IPS-NIHi7 (cell line): Measurements from ENCODE around the gene GRIK5.

ENCODE experiments used
- DNase-seq: peaks from one replicate; pipeline ENCODE4 v3.0.0; 2012; ENCODE audit warnings: mixed read lengths; ENCODE audit errors: extremely low spot score

The GRIK5 gene

GRCh38 chr19:41990615-41991014, 79.4 kb downstream of the GRIK5 start:
- no peak for DNase-seq

- no peak for DNase-seq
These were observed 80.0 kb downstream of the GRIK5 start for GRCh38 chr19:41990028-41990427.

GRCh38 chr19:41988947-41989346, 81.1 kb downstream of the GRIK5 start:
- DNase-seq = no peak

DNA sequence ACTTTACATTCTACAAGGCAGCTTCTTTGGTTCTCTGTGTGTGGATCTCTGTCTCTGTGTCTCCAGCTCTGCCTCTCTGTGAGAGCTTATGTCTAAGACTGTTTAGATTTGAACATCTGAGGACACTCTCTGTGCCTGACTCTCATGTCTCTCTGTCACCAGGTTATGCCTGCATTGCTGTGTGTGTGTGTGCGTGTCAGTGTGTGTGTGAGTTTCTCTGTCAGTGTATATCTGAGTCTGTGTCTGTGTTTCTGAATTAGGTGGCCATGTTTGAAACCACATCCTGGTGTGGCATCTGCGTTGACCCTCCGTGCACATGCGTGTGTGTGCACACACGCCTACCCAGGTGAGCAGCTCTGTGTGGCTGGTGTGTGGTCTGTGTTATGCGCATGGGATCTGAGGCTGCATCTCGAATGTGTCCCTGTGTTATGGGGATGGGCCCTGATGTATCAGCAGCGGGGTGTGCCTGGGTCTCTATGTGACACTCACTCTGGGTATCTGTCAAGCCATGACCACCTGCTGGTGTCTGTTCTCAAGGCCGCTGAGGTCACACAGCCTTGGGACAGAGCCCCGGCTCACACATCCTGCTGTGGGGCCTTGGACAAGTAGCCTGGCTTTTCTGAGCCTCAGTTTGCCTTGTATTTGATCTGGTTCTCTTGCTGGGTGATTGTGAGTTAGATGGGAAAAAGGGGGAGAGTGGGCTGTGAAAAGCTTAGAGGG, 82.7 kb downstream of the GRIK5 start:
- no peak for DNase-seq

DNA sequence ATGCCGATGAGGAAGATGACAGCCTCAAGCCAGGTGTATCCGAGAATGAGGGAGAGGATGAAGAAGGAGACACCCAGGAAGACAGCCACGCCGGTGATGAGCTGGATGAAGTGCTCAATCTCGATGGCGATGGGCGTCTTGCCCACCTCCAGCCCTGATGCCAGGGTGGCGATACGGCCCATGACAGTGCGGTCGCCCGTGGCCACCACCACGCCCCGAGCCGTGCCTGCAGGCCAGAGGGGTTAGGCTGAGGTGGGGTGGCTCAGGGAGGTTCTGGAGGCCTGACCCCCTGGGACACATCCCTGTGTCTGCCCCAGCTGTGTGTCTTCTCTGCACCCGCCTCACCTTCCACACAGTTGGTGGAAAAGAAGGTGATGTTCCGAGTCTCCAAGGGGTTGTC, 85.0 kb downstream of the GRIK5 start:
- DNase-seq = no peak

DNA sequence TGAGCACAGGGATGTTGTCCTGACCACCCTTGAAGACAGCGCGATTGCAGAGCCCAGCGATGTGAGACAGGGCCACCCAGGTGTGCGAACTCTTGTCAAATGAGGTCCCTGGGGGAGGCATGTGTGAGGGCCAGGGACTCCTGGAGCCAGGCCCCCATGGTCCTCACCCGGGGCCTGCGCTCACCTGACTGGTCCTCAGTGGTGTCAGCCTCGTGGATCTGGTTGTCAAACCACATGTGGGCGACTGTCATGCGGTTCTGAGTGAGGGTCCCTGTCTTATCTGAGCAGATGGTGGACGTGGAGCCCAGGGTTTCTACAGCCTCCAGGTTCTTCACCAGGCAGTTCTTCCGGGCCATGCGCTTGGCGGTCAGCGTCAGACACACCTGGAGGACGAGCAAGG, 88.3 kb downstream of the GRIK5 start:
- DNase-seq = no peak

- no peak for DNase-seq
These were observed 91.5 kb downstream of the GRIK5 start for GRCh38 chr19:41978470-41978869.

GRCh38 chr19:41977916-41978315, 92.1 kb downstream of the GRIK5 start:
- DNase-seq = no peak

- DNase-seq = no peak
These were observed 95.4 kb downstream of the GRIK5 start for GRCh38 chr19:41974652-41975051.

DNA sequence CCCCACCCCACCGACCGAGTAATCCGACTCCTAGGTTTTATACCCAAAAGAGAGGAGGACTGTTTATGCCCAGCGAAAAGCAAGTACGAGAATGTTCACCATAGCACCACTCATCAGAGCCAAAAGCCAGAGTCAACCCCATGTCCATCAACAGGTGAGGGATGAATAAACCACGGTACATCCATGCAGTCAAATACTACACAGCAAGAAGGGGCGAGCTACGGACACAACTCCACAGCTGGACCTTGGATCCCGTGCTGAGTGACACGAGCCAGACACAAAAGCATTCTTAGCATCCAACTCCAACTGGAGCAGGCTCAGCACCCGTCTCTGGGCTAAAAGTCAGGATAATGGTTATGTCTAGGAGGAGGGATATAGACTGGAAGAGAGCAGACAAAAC, 98.6 kb downstream of the GRIK5 start:
- no peak for DNase-seq

DNA sequence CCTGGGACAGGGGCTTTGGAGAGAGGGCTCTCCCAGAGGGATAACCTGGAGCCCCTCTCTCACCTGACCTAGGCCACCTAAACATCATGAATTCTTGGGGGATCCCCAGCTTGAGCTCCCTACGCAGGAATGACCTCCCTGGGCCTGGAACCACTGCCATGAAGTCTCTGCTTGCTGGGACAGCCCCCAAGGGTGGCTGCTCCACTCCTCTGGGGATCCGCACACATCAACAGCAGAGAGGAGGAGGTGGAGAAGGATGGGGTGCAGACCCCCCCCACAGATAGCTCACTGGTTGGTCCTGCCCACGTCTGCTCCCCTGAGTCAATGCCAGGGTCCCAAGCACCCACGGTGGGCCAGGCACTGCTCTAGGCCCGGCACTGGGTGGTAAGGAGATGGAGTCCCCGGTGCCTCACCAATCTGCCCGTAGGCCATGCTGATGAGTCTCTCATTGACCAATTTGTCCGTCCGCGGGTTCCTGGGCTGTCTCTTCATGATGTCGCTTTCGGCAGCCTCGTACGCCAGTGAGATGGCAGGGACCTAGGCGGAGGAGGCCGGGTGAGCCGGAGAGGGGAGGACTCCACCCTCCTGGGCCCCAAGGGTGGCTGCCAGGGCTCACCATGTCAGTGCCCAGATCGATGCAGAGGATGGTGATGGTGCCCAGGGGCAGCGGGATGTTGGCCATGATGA, 100.1 kb downstream of the GRIK5 start:
- DNase-seq = no peak

DNA sequence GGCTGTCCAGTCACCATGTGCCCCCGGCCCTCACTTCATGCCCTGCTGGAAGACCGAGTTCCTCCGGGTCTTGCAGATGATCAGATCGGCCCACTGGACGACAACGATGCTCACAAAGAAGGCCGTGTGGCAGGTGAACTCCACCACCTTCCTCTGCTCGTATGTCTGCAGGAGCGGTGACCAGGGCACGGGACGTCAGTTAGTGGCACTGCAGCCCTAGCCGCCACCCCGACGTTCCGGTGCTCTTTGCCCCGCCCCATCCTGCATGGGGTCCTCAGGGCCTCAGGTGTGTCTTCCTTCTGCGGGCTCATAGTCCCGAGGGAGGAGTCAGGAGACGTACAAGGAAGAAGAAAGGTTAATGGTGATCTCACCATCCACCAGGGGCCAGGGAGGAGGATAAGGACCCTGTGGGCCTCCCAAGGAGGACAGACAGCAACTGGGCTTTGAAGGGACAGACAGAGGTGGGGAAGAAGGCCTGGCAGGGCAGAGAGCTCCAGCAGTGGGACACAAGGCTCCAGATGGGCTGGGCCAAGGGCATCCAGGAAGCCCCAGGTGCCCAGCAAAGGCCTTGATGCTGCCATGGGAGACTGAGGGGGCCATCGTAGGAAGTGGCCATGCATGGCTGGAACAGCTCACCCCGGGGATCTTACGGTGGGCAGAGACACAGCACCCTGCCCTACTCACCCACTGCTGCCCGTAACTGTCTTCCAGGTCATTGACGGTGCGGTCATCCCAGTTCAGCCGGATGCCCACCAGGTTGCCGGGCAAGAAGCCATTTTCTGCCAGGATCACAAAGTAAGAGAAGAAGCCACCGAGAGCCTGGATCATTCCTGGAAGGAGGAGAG, 101.0 kb downstream of the GRIK5 start:
- DNase-seq = no peak

DNA sequence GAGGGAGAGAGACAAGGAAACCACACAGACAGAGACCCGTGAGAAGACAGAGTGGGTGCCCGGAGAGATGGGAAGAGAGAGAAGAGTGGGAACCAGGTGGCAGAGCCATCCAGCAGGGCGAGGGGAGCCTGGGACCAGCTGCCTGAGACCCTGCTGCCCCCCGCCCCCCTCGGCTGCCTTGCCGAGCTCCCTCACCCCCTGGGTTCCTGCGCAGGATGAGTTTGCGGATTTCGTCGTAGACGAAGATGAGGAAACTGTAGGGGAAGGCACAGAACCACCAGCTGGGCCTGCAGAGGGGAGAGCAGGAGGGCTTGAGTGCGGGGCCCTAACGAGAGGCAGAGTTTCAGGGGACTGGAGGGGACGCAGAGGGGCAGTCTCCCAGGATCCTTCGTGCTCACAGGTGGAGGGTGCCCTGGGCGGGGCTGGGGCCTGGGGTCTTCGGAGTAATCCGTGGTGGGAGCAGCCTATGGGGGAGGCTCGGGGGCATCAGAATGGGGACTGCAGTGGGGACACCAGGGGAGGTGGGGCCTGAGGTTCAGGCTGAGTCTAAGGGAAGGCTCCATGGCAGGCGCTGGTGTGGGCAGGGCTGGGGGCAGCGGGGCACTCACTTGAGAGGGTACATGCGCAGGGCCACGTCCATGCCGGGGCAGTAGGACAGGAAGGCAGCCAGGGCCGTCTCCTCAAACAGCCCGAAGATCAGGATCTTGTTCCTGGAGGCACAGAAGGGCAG, 102.8 kb downstream of the GRIK5 start:
- no peak for DNase-seq

DNA sequence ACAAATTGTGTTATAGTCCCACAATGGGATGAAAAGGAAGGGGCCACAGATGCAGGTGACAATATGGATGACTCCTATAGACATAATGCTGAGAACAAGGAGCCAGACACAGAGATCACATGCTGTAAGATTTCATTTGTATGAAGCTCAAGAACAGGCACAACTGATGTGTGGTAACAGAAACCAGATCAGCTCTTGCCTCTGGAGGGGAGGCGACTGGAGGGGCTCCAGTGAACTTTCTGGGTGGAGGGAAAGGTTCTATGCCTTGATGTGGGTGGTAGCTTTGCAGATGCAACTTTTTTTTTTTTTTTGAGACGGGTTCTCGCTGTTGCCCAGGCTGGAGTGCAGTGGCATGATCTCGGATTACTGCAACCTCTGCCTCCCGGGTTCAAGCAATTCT, 104.9 kb downstream of the GRIK5 start:
- no peak for DNase-seq

GRCh38 chr19:41960973-41961372, 109.0 kb downstream of the GRIK5 start:
- no peak for DNase-seq

GRCh38 chr19:41959056-41960053, 110.7 kb downstream of the GRIK5 start, which contains the start of gene RABAC1:
Gene RABAC1, minus strand, starts transcription at chr19:41959321. Its CDS starts 29 bp downstream, at chr19:41959292.
- DNase-seq = peak; percentile 96

- DNase-seq = peak; percentile 94
These were observed 111.5 kb downstream of the GRIK5 start for GRCh38 chr19:41958367-41959055.

DNA sequence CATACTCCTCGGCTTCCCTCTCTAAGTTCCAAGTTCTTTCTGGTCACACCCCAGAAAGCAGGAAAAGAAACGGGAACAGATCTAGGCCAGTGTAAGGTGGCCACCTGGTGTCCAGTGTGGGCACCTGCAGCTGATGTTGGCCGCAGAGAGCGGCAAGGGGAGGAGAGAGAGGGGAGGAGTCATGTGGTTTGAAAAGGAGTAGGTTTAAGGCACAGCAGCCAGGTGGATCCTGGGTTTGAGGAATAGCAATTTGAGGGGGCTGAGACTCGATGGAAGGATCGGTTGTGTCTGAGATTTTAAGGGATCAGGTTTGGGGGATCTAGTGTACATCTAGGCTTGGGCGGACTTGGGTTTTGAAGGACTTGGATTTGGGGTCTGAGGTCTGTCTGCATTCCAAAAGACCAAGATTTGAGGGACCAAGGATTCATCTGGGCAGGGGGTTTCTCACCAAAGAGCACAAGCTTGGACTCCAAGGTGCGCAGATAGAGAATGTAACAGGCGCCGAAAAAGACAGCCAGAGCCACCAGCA, 112.1 kb downstream of the GRIK5 start:
- peak; percentile 93 for DNase-seq

DNA sequence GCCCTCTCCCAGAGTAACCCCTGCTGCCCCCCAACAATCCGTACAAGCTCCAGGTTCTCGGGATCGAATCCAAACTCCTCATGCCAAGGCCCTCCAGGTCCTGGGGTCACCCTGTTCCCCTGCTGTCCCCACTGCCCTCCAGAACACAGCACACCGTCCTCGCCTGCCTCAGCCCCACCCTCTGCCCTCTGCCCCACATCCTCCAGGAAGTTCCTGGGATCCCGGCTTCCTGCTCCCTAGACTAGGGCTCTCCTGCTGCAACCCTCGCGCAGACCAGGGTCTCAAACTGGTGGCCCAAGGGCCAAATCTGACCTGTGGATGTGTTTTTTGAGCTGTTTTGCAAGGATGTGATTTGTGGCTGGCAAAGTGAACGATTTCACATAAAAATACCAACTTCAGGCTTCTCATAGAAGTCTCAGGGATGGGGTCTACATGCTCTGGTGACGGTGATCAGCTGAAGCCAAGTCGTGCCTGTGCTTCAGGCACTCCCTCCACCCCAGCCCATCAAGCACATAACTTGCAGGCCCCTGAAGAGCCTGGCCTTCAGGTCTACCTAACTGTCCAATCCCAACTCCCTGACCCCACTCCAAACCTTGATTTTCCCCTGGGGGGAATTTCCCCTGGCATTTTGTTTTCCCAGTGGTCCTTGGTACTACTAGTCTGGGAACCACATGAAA, 112.7 kb downstream of the GRIK5 start:
- DNase-seq = no peak
